Mucosa of gallbladder (tissue), 1 donor: ENCODE data around the gene CHST12. TPM values are rescaled to one million over a fixed set of nuclear protein-coding genes. Genes with fewer than 3 reads are reported as not detected.
"Not testable (repeated sequence)": the region's sequence is repeated elsewhere in the genome, so short reads cannot be mapped to it uniquely, and the experiment has no call there.

Experiments
- DNase-seq: peaks from one replicate; pipeline ENCODE4 v3.0.0-alpha.2; 2020; ENCODE audit warnings: low spot score
- total RNA-seq: library from RNA; stranded (reverse); gene quantifications from one replicate; pipeline ENCODE4 v1.2.1, GENCODE V29; 2021
- donor health status: DM: no; HTN: no; CAD: no.

The CHST12 gene
- total RNA-seq, 1 donor from 2014 or later, result 26.8 TPM

DNA sequence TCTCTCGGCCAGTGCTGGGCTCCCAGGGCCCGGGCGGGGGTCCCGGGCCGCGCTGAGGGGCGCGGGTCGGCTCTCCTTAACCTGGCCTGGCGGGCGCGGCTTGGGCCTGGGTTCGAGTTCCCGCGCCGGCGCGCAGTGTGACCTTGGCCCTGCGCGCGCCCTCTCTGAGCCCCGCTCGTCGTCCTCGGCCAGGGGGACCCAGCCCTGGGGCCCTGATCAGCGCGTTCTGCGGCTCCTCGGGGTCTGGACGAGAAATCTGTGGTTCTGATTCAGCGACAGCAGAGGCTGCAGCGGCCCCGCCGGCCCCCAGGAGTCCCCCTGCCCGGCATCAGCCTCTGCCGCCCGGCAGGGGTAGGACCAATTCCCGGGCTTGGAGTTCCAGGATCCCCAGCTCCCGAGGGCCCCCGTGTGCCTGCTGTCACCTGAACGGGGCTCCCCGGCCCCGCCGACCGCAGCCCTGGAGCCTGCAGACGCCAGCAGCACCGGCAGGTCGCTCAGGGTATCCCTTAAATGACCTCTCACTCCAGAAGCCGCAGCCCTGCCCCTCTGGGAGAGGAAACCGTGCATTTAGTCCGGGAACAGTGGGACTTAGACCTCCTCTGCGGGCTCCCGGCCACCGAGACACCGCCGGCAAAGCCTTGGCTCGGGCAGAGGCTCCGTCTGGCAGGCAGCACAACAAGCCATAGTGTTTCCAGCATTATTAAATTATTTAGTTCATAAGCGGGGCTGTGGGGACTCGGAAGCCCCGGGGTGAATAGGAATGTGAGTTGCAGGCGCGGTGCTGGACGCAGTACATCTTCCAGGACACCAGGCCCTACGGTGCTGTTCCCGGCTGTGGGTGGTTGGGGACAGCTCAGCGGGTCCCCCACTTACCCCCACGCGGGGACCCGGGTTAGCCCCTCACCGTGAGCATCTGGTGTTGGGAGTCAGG lies 572 bp downstream of the CHST12 start:
- DNase-seq, result no peak

DNA sequence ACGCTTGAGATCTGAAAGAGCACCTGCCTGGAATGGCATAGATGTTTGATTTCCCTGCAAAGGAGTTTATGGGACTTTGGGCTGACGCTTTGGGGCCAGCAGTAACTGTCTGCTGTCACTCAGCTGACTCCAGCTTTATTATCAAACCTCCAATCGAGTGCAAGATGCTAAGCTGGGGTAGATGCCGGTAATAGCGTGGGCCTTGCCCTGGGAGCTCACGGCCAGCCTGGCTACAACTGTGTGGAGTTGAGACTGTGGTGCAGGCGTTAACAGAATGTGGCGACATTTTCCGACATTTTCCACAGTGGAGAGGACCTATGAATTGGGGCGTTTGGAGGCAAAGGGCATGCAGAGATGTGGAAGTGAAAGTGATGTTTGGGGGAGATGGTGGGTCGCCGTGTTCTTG lies 1.3 kb downstream of the CHST12 start:
- no peak for DNase-seq

DNA sequence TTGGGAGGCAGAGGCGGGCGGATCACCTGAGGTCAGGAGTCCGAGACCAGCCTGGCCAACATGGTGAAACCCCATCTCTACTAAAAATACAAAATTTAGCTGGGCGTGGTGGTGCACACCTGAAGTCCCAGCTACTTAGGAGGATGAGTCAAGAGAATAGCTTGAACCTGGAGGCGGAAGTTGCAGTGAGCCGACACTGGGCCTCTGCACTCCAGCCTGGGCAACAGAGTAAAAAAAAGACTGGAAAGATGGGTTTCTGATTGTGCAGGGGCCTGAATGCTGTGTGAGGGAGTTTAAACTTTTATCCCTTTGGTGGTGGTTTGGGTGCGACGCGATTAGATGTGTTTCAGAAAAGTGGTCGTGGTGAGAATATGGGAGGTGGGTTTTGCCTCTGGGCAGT lies 1.8 kb downstream of the CHST12 start:
- no peak for DNase-seq

DNA sequence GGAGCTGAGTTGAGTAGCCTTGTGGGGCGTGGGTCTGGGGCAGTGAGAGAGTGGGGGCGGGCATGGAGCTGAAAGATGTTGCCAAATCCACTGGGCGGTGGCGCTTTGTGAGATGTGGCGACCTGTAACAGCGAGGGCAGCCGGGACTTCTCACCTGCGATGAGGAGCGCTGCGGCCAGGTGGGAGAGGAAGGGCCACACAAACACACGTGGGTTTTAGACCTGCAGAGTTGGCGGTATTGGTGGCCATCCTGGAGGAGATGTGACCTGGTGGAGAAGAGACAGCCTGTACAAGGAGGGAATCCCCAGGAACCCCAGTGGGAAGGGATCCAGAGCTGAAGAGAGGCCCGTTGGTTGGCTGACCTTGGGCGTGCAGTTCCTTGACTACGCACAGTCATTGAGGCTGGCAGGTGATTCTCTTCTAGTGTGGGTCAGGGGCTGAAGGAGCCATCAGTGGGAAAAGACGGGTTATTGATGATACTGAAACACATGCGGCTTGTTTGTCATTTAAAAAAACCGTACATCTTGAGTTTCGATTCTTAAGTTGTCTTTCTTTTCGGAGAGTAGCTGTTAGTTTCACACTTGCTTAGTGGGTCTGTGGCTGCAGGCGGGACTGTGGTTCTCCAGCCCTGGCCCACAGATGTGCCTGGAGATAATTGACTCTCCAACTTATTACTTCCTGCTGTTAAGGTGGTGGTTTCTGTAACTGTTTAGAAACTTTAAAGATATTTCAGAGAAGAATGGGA lies 2.4 kb downstream of the CHST12 start:
- DNase-seq, result no peak

DNA sequence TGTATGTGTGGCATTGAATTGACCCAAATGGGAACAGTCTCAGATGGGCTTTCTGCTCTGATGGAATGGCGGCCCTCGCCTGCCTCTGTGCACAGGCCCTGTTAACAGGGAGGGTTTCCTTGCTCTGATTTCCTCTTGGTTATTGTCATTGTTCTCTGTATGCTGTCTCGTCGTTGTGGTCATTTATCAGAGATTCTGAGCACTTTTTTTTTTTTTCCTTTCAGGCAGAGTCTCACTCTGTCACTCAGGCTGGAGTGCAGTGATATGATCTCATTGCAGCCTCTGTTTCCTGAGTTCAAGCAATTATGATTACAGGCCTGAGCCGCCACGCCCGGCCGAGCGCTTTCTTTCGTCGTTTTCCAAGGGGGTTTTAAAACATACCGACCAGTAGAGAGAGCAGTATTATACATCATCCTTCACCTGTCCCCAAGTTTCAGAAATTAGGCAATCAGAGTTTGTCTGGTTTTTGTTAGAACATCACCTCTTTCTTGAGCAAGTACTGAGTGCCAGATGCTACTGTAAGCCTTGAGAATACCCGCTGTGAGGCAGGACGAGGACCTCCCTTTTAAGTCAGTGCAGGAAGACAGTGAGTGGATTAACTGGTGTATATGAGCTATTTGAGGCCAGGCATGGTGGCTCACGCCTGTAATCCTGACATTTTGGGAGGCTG lies 6.5 kb downstream of the CHST12 start:
- no peak for DNase-seq

DNA sequence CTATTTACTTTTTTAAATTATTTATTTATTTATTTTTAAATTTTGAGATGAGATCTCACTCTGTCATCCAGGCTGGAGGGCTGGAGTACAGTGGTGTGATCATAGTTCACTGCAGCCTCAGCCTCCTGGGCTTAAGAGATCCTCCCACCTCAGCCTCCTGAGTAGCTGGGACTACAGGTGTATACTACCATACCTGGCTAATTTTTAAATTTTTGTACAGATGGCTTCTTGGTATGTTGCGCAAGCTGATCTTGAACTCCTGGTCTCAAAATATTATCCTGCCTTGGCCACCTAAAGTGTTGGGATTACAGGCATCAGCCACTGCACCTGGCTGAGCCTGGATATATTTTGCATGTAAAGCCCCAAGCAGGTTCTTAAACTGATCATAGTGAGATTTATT lies 7.6 kb downstream of the CHST12 start:
- DNase-seq, result no peak

DNA sequence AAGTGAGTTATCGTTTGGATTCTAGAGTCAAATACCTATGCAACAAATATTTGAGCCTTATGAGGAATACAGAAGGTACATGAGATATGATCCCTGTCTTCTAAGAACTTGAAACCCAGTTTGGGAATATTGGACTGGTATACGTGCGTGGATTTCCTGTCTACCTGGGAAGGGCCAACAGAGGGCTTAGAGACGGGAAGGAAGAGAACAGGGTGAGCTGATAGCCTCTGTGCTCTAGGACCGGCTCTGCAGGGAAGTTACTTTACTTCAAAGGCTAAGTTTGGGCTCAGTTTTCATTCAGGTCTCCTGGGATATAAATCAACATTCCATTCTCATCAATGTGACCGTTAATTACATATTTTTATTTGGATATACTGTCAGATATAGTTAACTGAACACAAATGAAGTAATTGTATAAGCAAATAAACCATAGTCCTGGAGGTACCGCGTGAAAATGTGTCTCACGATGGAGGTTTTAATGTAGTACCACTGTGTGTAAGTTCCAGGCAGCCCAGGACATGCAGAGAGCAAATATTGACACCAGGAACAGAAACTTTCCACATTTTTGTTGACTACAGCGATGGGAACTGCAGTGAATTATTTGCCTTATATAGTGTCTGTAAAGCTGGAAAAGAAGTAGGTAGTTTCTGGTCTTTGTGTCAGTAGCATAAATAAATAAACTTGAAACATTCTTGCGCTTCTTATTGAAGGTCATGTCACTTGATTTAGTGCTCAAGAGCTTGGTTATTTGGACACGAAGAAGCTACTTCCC lies 8.6 kb downstream of the CHST12 start:
- no peak for DNase-seq

DNA sequence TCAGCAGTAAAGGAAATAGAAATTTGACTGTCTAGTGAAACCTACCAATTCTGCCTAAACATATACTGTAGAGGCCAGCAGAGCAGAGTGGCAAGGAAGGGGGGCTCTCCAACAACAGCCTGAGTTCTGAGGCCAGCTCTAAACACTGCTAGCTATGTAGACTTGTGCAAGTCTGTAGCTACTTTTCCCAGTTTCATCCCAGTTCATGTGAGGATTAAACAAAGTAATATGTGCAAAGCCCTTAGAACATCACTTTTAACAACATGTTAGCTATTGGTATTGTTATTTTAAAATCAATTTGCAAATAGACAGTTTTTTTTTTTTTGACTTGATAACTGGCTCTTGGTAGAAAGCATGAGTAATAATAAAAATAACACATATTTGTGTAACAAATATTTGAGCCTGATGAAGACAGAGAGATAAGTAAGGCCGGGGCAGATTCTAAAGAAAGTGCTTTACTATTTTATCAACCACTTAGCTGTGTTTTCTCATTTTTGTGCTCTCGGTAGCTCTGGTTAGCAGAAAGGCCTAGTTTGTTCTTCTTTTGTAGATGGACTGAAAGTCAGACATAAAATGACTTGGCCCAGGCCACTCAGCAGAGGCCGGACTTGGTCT lies 9.3 kb downstream of the CHST12 start:
- DNase-seq, result no peak

DNA sequence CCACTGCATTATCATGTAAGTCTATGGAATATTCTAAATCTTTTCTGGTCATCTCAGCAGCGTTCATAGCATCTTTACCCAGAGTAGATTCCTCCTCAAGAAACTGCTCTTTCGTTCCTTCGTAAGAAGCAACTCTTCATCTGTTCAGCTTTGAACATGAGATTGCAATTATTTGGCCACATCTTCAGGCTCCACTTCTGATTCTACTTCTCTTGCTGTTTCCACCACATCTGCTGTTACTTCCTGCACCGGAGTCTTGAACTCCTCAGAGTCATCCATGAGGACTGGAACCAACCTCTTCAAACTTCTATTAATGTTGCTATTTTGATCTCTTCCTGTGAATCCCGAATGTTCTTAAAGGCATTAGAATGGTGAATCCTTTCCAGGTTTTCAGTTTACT lies 12.7 kb downstream of the CHST12 start:
- DNase-seq, result no peak

DNA sequence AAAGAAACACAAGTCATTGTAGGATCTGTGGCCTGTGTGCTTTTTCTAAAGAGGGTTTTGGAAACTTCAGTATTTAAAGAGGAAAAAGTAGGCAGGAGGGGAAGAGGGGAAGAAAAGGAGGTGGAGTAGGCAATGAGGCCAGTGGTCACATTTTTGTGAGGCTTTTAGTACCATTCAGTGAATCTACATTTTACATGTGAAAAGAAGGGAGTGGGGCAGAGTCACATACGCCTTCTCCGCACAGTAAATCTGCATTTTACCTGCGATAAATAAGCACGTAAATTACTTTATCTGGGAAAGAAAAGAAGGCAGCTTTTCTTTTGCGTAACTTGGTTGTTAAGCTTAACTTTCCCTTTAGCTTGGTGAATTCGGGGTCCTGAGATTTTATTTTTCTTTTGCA lies 13.2 kb downstream of the CHST12 start:
- DNase-seq, result no peak

DNA sequence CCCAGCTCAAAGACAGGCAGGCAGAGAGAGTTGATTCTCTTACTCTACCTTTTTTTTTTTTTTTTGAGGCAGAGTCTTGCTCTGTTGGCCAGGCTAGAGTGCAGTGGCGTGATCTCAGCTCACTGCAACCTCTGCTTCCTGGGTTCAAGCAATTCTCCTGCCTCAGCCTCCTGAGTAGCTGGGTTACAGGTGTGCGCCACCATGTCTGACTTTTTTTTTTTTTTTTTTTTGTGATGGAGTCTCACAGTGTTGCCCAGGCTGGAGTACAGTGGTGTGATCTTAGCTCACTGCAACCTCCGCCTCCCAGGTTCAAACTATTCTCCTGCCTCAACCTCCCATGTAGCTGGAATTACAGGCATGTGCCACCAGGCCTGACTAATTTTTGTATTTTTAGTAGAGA lies 13.8 kb downstream of the CHST12 start:
- not testable (repeated sequence) for DNase-seq

DNA sequence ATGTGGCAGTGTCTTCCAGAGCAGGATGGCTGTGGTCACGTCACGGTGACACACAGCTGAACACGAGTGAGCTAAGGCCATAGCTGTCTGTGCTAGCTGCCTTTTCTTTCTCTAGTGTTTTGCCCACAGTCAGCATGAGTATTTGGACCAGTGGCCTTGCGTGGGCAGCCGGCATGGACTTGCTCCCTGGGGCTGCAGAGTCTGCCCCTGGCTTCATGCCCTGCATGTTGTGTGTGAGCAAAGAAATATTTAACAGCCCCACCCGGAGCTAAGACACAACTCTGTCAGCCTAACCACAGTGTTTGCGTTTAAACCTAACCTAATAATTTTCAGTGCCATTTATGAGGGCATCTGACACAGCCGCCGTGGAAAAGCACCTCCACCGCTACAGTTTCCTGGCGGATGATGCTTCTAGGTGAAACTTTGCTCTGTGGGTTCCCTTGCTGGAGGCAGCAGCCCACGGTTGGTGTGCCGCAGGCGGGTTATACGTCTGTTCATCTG lies 14.6 kb downstream of the CHST12 start:
- DNase-seq, result no peak

DNA sequence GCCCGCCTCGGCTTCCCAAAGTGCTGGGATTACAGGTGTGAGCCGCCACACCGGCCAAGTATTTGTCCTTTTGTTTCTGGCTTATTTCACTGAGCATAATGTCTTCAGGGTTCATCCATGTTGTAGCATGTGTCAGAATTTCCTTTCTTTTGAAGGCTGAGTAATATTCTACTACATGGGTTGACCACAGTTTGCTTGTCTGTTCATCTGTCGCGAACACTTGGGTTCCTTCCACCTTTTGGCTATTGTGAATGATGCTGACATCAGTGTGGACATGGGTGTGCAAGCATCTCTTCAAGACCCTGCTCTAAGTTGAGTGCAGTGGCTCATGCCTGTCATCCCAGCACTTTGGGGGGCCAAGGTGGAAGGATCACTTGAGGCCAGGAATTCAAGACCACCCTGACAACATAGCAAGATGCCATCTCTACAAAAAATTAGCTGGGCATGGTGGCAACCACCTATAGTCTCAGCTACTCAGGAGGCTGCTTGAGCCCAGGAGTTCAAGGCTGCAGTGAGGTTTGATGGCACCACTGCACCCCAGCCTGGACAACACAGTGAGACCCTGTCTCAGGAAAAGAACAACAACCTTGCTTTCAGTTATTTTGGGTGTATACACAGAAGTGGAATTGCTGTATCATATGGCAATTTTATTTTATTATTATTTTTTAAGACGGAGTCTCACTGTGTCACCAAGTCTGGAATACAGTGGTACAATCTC lies 17.0 kb downstream of the CHST12 start:
- no peak for DNase-seq

DNA sequence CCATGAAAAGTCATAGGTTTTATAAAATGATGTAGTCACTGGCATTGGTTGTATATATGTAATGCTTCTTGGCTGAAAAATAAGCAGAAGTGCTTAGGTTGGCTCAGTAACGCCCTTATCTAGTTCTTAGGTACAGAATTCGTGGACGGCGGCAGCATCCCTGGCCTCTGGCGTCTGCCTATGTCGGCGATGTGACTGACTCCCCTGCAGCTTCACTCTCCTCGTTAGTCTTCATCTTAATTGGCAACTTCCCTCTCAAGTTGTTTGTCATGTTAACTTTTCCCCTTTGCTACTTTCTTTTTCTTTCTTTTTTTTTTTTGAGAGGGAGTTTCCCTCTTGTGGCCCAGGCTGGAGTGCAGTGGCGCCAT lies 18.5 kb downstream of the CHST12 start:
- DNase-seq, result no peak

DNA sequence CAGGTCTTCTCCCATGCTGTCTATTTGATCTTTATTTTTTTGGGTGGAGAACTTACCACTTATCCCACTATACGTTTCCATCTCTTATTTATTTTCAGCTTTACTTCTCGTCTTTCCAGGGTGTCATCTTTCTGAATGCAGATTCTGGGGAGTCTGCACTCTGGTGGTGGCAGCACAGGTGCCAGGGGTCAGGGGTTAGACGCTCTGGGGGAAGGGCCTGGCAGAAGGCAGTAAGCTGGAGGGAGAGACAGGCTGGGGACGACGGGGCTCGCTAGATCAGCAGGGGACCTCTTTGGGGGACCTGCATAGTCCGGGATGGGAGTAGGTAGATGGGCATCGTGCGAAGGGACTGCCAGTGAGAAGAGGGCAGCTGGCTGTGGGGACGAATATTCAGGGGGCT lies 22.3 kb downstream of the CHST12 start:
- DNase-seq, result no peak

DNA sequence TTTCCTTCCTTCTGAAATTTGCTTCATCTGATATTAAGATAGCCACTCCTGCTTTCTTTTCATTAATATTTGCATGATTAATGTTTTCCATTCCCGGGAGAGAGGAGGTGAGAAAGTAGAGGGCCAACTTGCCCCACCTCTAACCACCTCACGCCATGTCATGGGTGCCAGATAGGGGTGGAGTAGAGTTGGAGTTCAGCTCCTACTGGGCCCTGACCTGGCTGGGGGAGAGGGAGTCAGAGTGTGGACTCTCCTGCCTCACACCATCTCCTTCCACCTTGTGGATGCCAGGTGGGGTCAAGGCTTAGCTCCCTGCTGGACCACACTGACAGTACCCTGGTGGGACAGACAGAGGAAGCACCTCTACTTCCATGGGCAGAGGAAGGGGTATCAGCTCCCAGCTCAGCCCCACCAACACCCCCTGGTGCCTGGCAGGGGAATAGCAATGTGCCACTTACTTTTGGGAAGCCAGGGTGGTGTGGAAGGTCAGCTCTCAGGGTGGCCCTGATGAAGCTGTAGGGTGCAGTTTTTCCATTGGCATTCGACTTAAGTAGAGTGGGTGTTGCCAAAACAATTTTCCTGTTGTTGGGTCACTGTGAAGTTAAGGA lies 28.0 kb downstream of the CHST12 start:
- DNase-seq, result no peak

DNA sequence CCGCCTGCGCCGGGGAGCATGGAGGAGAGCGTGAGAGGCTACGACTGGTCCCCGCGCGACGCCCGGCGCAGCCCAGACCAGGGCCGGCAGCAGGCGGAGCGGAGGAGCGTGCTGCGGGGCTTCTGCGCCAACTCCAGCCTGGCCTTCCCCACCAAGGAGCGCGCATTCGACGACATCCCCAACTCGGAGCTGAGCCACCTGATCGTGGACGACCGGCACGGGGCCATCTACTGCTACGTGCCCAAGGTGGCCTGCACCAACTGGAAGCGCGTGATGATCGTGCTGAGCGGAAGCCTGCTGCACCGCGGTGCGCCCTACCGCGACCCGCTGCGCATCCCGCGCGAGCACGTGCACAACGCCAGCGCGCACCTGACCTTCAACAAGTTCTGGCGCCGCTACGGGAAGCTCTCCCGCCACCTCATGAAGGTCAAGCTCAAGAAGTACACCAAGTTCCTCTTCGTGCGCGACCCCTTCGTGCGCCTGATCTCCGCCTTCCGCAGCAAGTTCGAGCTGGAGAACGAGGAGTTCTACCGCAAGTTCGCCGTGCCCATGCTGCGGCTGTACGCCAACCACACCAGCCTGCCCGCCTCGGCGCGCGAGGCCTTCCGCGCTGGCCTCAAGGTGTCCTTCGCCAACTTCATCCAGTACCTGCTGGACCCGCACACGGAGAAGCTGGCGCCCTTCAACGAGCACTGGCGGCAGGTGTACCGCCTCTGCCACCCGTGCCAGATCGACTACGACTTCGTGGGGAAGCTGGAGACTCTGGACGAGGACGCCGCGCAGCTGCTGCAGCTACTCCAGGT lies 29.7 kb downstream of the CHST12 start:
- no peak for DNase-seq

DNA sequence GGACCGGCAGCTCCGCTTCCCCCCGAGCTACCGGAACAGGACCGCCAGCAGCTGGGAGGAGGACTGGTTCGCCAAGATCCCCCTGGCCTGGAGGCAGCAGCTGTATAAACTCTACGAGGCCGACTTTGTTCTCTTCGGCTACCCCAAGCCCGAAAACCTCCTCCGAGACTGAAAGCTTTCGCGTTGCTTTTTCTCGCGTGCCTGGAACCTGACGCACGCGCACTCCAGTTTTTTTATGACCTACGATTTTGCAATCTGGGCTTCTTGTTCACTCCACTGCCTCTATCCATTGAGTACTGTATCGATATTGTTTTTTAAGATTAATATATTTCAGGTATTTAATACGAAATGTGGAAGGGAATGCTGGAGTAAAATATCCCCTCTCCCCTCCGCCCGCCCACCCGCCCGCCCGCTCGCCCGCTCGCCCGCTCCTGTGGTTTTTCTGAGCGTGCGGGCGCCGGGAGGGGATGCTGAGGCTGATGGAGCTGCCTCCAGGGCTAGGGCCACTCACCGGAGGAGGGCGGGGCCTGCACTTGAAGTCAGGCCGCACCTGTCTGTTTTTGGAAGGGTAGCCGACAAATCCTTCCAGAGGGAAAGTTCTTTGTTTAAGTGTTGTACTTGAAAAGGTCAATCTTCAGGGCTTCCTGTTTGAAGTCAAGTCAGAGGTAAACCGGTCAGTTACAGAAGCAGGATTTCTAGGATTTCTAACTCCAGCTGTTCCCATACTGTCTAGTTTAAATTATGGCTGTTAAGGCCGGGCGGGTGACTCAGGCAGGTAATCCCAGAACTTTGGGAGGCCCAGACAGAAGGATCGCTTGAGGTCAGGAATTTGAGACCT lies 30.5 kb downstream of the CHST12 start:
- no peak for DNase-seq
